ENCODE measurements around the gene FAM120B. TPM values are rescaled to one million over a fixed set of nuclear protein-coding genes. Genes with fewer than 3 reads are reported as not detected.

The FAM120B gene
- polyA plus RNA-seq, 3 donors, result 6.6 to 11.1 (median 10.1) TPM

GRCh38 chr6:170283212-170284081 lies 23.1 kb upstream of the FAM120B start:
- WGBS, 3 donors, result 93 to 94% (median 94%) methylated on average over 56 to 60 of the region's 60 CpGs
- H3K27ac ChIP-seq (ENCODE audit: low read depth, low read length), result no peak overlapping the region

GRCh38 chr6:170284126-170284773 lies 22.3 kb upstream of the FAM120B start:
- 93 to 96% (median 94%) methylated on average over 15 of the region's 15 CpGs for WGBS, 3 donors
- H3K27ac ChIP-seq (ENCODE audit: low read depth, low read length), result no peak overlapping the region

- WGBS, 3 donors, result 91 to 93% (median 91%) methylated on average over 24 of the region's 24 CpGs
These were observed 21.6 kb upstream of the FAM120B start for GRCh38 chr6:170284866-170285469.

GRCh38 chr6:170285482-170285881 lies 21.1 kb upstream of the FAM120B start:
- WGBS, 3 donors, result 82 to 91% (median 87%) methylated on average over 5 of the region's 5 CpGs
- H3K27ac ChIP-seq (ENCODE audit: low read depth, low read length), result no peak overlapping the region

More at GRCh38 chr6:170284866-170285469, 21.6 kb upstream of the FAM120B start:
- H3K27ac ChIP-seq (ENCODE audit: low read depth, low read length), result no peak overlapping the region

- no peak overlapping the region for H3K27ac ChIP-seq (ENCODE audit: low read depth, low read length)
These were observed 20.2 kb upstream of the FAM120B start for GRCh38 chr6:170286246-170286933.

GRCh38 chr6:170286934-170287265 lies 19.7 kb upstream of the FAM120B start:
- 37 to 47% (median 45%) methylated on average over 2 of the region's 2 CpGs for WGBS, 3 donors
- H3K27ac ChIP-seq (ENCODE audit: low read depth, low read length), result no peak overlapping the region

More at GRCh38 chr6:170286246-170286933, 20.2 kb upstream of the FAM120B start:
- WGBS, 3 donors, result 25 to 38% (median 37%) methylated on average over 24 to 26 of the region's 26 CpGs

GRCh38 chr6:170287371-170287876 lies 19.1 kb upstream of the FAM120B start:
- WGBS, 3 donors, result 47 to 72% (median 56%) methylated on average over 12 of the region's 12 CpGs
- H3K27ac ChIP-seq (ENCODE audit: low read depth, low read length), result no peak overlapping the region

GRCh38 chr6:170288091-170288631 lies 18.4 kb upstream of the FAM120B start:
- 75 to 79% (median 79%) methylated on average over 33 of the region's 33 CpGs for WGBS, 3 donors
- H3K27ac ChIP-seq (ENCODE audit: low read depth, low read length), result no peak overlapping the region

- H3K27ac ChIP-seq (ENCODE audit: low read depth, low read length), result no peak overlapping the region
- 13 to 28% (median 21%) methylated on average over 16 of the region's 16 CpGs for WGBS, 3 donors
These were observed 17.7 kb upstream of the FAM120B start for GRCh38 chr6:170288852-170289179.

GRCh38 chr6:170289180-170289931 lies 17.2 kb upstream of the FAM120B start:
- no peak overlapping the region for H3K27ac ChIP-seq (ENCODE audit: low read depth, low read length)
- WGBS, 3 donors, result 2 to 6% (median 4%) methylated on average over 71 to 85 of the region's 85 CpGs

GRCh38 chr6:170289951-170290295 lies 16.6 kb upstream of the FAM120B start:
- 1% methylated on average over 22 to 41 of the region's 41 CpGs for WGBS, 3 donors
- no peak overlapping the region for H3K27ac ChIP-seq (ENCODE audit: low read depth, low read length)

- no peak within 1 kb of the TSS for H3K27ac ChIP-seq (ENCODE audit: low read depth, low read length)
- WGBS, 3 donors, result 0 to 1% (median 0%) methylated on average over 72 to 83 of the region's 83 CpGs
These were observed 16.0 kb upstream of the FAM120B start, which contains the start of gene DLL1 for GRCh38 chr6:170290296-170291128. DLL1 (minus strand) TSS chr6:170291078; CDS start chr6:170290139, 939 bp downstream.

GRCh38 chr6:170291271-170292110 lies 15.1 kb upstream of the FAM120B start:
- H3K27ac ChIP-seq (ENCODE audit: low read depth, low read length), result no peak overlapping the region
- 1 to 4% (median 1%) methylated on average over 83 to 87 of the region's 87 CpGs for WGBS, 3 donors

- H3K27ac ChIP-seq (ENCODE audit: low read depth, low read length), result no peak overlapping the region
- 6 to 14% (median 7%) methylated on average over 11 of the region's 11 CpGs for WGBS, 3 donors
These were observed 14.5 kb upstream of the FAM120B start for GRCh38 chr6:170292111-170292406.

GRCh38 chr6:170292407-170293158 lies 14.0 kb upstream of the FAM120B start:
- 14 to 20% (median 18%) methylated on average over 13 of the region's 13 CpGs for WGBS, 3 donors
- H3K27ac ChIP-seq (ENCODE audit: low read depth, low read length), result no peak overlapping the region

Data from adipose tissue (tissue), 3 donors.